Mesenchymal stem cell (in vitro differentiated cells and primary cell): Measurements from ENCODE around the gene DHODH.

Experiments
- DNase-seq: peaks from one replicate; pipeline ENCODE4 v3.0.0-alpha.2; 2013
- H2AFZ ChIP-seq: one replicate; pipeline ENCODE4 v1.6.1; 2013; ENCODE audit warnings: low read depth, mild to moderate bottlenecking, control low read depth, inconsistent platforms, low read length, moderate library complexity
- H2AK5ac ChIP-seq: 2 replicates; pipeline ENCODE4 v1.6.1; 2013; ENCODE audit warnings: low read length, moderate library complexity, mild to moderate bottlenecking, inconsistent platforms; ENCODE audit not compliant: severe bottlenecking
- H2BK120ac ChIP-seq: one replicate; pipeline ENCODE4 v1.6.1; 2013; ENCODE audit warnings: low read depth, mild to moderate bottlenecking, inconsistent platforms, low read length, moderate library complexity
- H2BK12ac ChIP-seq, 2 experiments: one replicate each; pipeline ENCODE4 v1.6.1; 2013; ENCODE audit warnings: inconsistent platforms in 2 of 2, low read length in 2 of 2, mild to moderate bottlenecking in 2 of 2, moderate library complexity in 2 of 2, control low read depth in 1 of 2
- H2BK15ac ChIP-seq: one replicate; pipeline ENCODE4 v1.6.1; 2013; ENCODE audit warnings: mild to moderate bottlenecking, low read depth, inconsistent platforms; ENCODE audit not compliant: poor library complexity, severe bottlenecking
- H2BK5ac ChIP-seq: 2 replicates; pipeline ENCODE4 v1.6.1; 2013; ENCODE audit warnings: low read depth, mild to moderate bottlenecking, low read length, control low read depth, inconsistent platforms; ENCODE audit not compliant: poor library complexity, severe bottlenecking
- H3K14ac ChIP-seq, 2 experiments: one replicate each; pipeline ENCODE4 v1.6.1; 2013; ENCODE audit warnings: inconsistent platforms in 2 of 2, low read length in 2 of 2, control low read depth in 1 of 2, mild to moderate bottlenecking in 1 of 2, moderate library complexity in 1 of 2
- H3K18ac ChIP-seq, 2 experiments: one replicate each; pipeline ENCODE4 v1.6.1; 2013; ENCODE audit warnings: inconsistent platforms in 2 of 2, low read length in 2 of 2, control low read depth in 1 of 2, low read depth in 1 of 2, mild to moderate bottlenecking in 1 of 2
- H3K23ac ChIP-seq, 2 experiments: one replicate each; pipeline ENCODE4 v1.6.1; 2013; ENCODE audit warnings: inconsistent platforms in 2 of 2, low read length in 2 of 2, mild to moderate bottlenecking in 2 of 2, moderate library complexity in 2 of 2, control low read depth in 1 of 2
- H3K27ac ChIP-seq: 2 replicates; pipeline ENCODE4 v1.5.1; 2013; ENCODE audit warnings: mild to moderate bottlenecking, moderate library complexity, low read length, control low read depth, inconsistent platforms; ENCODE audit not compliant: poor library complexity, severe bottlenecking
- H3K27me3 ChIP-seq, 2 experiments: 2 replicates each; pipeline versions ENCODE4 v1.6.1 to v1.7.0; 2013; ENCODE audit warnings: low read length in 2 of 2, mild to moderate bottlenecking in 2 of 2, moderate library complexity in 2 of 2, control low read depth in 1 of 2, inconsistent platforms in 1 of 2; ENCODE audit not compliant: control insufficient read depth in 1 of 2, insufficient read depth in 1 of 2
- H3K36me3 ChIP-seq, 2 experiments: 2 replicates each; pipeline versions ENCODE4 v1.6.1 to v1.7.0; 2013; ENCODE audit warnings: low read length in 2 of 2, control low read depth in 1 of 2, inconsistent platforms in 1 of 2, low read depth in 1 of 2, mild to moderate bottlenecking in 1 of 2; ENCODE audit not compliant: insufficient read depth in 2 of 2, control insufficient read depth in 1 of 2
- H3K4ac ChIP-seq, 2 experiments: one replicate each; pipeline ENCODE4 v1.6.1; 2013; ENCODE audit warnings: inconsistent platforms in 2 of 2, low read length in 2 of 2, mild to moderate bottlenecking in 2 of 2, moderate library complexity in 2 of 2, control low read depth in 1 of 2, low read depth in 1 of 2
- H3K4me1 ChIP-seq: 2 replicates; pipeline ENCODE4 v1.6.1; 2013; ENCODE audit warnings: low read depth, low read length, control low read depth; ENCODE audit not compliant: control insufficient read depth, insufficient read depth
- H3K4me2 ChIP-seq: 2 replicates; pipeline ENCODE4 v1.6.1; 2013; ENCODE audit warnings: low read length, mild to moderate bottlenecking, inconsistent platforms; ENCODE audit not compliant: poor library complexity, severe bottlenecking
- H3K4me3 ChIP-seq, 2 experiments: 2 replicates each; pipeline versions ENCODE4 v1.5.1 to v1.7.0; 2013; ENCODE audit warnings: low read length in 2 of 2, mild to moderate bottlenecking in 2 of 2, control low read depth in 1 of 2, low read depth in 1 of 2; ENCODE audit not compliant: insufficient read depth in 1 of 2
- H3K79me1 ChIP-seq: replicated peaks from 2 replicates; pipeline ENCODE4 v1.6.1; 2013; ENCODE audit warnings: mild to moderate bottlenecking, control low read depth, low read length, inconsistent platforms; ENCODE audit not compliant: poor library complexity, severe bottlenecking
- H3K9ac ChIP-seq: 2 replicates; pipeline ENCODE4 v1.7.0; 2013; ENCODE audit warnings: mild to moderate bottlenecking, low read length, moderate library complexity
- H3K9me3 ChIP-seq: 2 replicates; pipeline ENCODE4 v1.7.0; 2013; ENCODE audit warnings: mild to moderate bottlenecking, low read length; ENCODE audit not compliant: control insufficient read depth
- H4K8ac ChIP-seq: one replicate; pipeline ENCODE4 v1.6.1; 2013; ENCODE audit warnings: inconsistent platforms, mild to moderate bottlenecking, low read length, moderate library complexity
- H4K91ac ChIP-seq: one replicate; pipeline ENCODE4 v1.6.1; 2013; ENCODE audit warnings: mild to moderate bottlenecking, low read length, inconsistent platforms
- WGBS: methylation state at CpG from one replicate; pipeline ENCODE4 v1.1.7; 2013; ENCODE audit warnings: mixed read lengths; 5-methylcytosine and 5-hydroxymethylcytosine counted together

The DHODH gene

GRCh38 chr16:71972356-71972755, 36.2 kb upstream of the DHODH start:
- no peak overlapping the region for H2BK15ac ChIP-seq
- no peak overlapping the region for H3K23ac ChIP-seq
- no peak overlapping the region for H3K4me3 ChIP-seq
- no peak overlapping the region for H2BK12ac ChIP-seq
- no peak overlapping the region for H2BK5ac ChIP-seq
- no peak overlapping the region for H2BK120ac ChIP-seq
- no peak overlapping the region for H3K4ac ChIP-seq
- H3K36me3 ChIP-seq: no peaks in the 10 kb centered on the region
- H4K8ac ChIP-seq: no peak overlapping the region
- no peak overlapping the region for H3K14ac ChIP-seq
- H3K4me1 ChIP-seq: peaks cover 1% of the 10 kb centered on the region
- H4K91ac ChIP-seq: no peak overlapping the region
- no peaks in the 10 kb centered on the region for H3K79me1 ChIP-seq
- H3K9ac ChIP-seq: no peak overlapping the region
- WGBS: 92% methylated on average over 3 of the region's 3 CpGs
- H3K18ac ChIP-seq: no peak overlapping the region
- H3K9me3 ChIP-seq: no peaks in the 10 kb centered on the region
- H3K27me3 ChIP-seq: peaks cover 0 to 3% of the 10 kb centered on the region in 2 experiments
- H2AK5ac ChIP-seq: no peak overlapping the region
- H3K4me2 ChIP-seq: no peak overlapping the region
- no peak overlapping the region for H3K27ac ChIP-seq
- no peak overlapping the region for H2AFZ ChIP-seq
- DNase-seq: no peak

- H3K9me3 ChIP-seq: no peaks in the 10 kb centered on the region
- H3K79me1 ChIP-seq: no peaks in the 10 kb centered on the region
- 86% methylated on average over 9 of the region's 9 CpGs for WGBS
- no peak for DNase-seq
- no peak overlapping the region for H3K4me3 ChIP-seq
- no peak overlapping the region for H3K4ac ChIP-seq
- H4K8ac ChIP-seq: no peak overlapping the region
- peaks cover 0 to 4% of the 10 kb centered on the region in 2 experiments for H3K27me3 ChIP-seq
- H2BK120ac ChIP-seq: no peak overlapping the region
- no peak overlapping the region for H2AK5ac ChIP-seq
- H2BK5ac ChIP-seq: no peak overlapping the region
- no peak overlapping the region for H2BK12ac ChIP-seq
- H3K4me1 ChIP-seq: peaks cover 1% of the 10 kb centered on the region
- H3K23ac ChIP-seq: no peak overlapping the region
- H3K36me3 ChIP-seq: no peaks in the 10 kb centered on the region
- no peak overlapping the region for H3K4me2 ChIP-seq
- no peak overlapping the region for H2BK15ac ChIP-seq
- H3K14ac ChIP-seq: no peak overlapping the region
- no peak overlapping the region for H3K9ac ChIP-seq
- H3K18ac ChIP-seq: no peak overlapping the region
- H3K27ac ChIP-seq: no peak overlapping the region
- H4K91ac ChIP-seq: no peak overlapping the region
- no peak overlapping the region for H2AFZ ChIP-seq
These were observed 35.5 kb upstream of the DHODH start for GRCh38 chr16:71973001-71973400.

- no peak overlapping the region for H4K8ac ChIP-seq
- H2AFZ ChIP-seq: no peak overlapping the region
- H3K36me3 ChIP-seq: no peaks in the 10 kb centered on the region
- H3K9ac ChIP-seq: no peak overlapping the region
- no peak overlapping the region for H2BK120ac ChIP-seq
- no peak overlapping the region for H4K91ac ChIP-seq
- no peak overlapping the region for H2AK5ac ChIP-seq
- no peak overlapping the region for H3K4me3 ChIP-seq
- no peaks in the 10 kb centered on the region for H3K9me3 ChIP-seq
- H2BK15ac ChIP-seq: no peak overlapping the region
- H3K18ac ChIP-seq: no peak overlapping the region
- no peak overlapping the region for H3K14ac ChIP-seq
- H3K23ac ChIP-seq: no peak overlapping the region
- no peak overlapping the region for H3K4ac ChIP-seq
- WGBS: 91% methylated on average over 15 of the region's 15 CpGs
- H3K27me3 ChIP-seq: peaks cover 0 to 6% of the 10 kb centered on the region in 2 experiments
- no peak overlapping the region for H3K27ac ChIP-seq
- H2BK12ac ChIP-seq: no peak overlapping the region
- H2BK5ac ChIP-seq: no peak overlapping the region
- H3K4me2 ChIP-seq: no peak overlapping the region
- H3K79me1 ChIP-seq: no peaks in the 10 kb centered on the region
- H3K4me1 ChIP-seq: peaks cover 1% of the 10 kb centered on the region
- DNase-seq: no peak
These were observed 34.3 kb upstream of the DHODH start for GRCh38 chr16:71974068-71974818.

GRCh38 chr16:71985262-71985974, 23.1 kb upstream of the DHODH start:
- Histone ChIP-seq H3K4ac (no peak overlapping the region), H3K4me3 (no peak overlapping the region)

More at GRCh38 chr16:71985262-71985974, 23.1 kb upstream of the DHODH start:
- Histone ChIP-seq H3K9me3 (no peaks in the 10 kb centered on the region), H3K36me3 (no peaks in the 10 kb centered on the region), H3K27me3 (peaks cover 8 to 12% of the 10 kb centered on the region in 2 experiments), H2AFZ (no peak overlapping the region), H3K4me2 (no peak overlapping the region), H3K79me1 (no peaks in the 10 kb centered on the region), H3K4me1 (no peaks in the 10 kb centered on the region), H2BK120ac (no peak overlapping the region), H3K23ac (no peak overlapping the region), H4K8ac (no peak overlapping the region), H2AK5ac (no peak overlapping the region), H3K18ac (no peak overlapping the region), H3K9ac (no peak overlapping the region), H2BK15ac (no peak overlapping the region), H3K27ac (no peak overlapping the region), H2BK12ac (no peak overlapping the region), H2BK5ac (no peak overlapping the region), H3K14ac (no peak overlapping the region), H4K91ac (no peak overlapping the region)
- WGBS: 87% methylated on average over 8 of the region's 9 CpGs
- no peak for DNase-seq
